Measurements from ENCODE around the gene SNX32.

DNA sequence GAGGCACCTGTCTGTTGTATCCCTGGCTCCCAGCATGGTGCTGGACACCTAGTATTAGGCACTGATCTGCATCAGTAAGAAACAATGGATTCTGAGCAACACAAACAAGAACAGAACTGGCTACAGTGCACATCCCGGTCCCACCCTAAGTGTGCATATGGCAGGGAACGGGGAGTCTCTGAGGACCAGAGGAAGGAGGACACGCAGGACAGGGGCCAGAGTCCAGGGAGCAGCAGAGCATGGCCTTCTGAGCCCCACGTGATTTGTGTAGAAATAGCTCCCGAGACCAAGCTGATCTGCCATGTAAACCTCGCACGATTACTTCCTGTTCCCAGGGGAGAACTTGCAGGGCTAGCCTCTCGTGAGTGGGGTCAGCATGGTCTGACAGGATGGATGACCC is 12.7 kb upstream of the SNX32 start:
- TF ChIP-seq YY1 (IDR thresholded peaks at IDR 0.05; ENCODE audit: insufficient read depth, insufficient read length) (no peak), ZNF274 (IDR thresholded peaks at IDR 0.05; ENCODE audit: low read depth, low read length) (no peak)

Measured in NT2/D1 (cell line).